ENCODE data around the gene KRT78. TPM values are rescaled to one million over a fixed set of nuclear protein-coding genes. Genes with fewer than 3 reads are reported as not detected.
"Not testable (repeated sequence)": the region's sequence is repeated elsewhere in the genome, so short reads cannot be mapped to it uniquely, and the experiment has no call there.

The KRT78 gene
- total and polyA plus RNA-seq, 3 donors from 2014 or later = 0.93 to 1.1 (median 0.99) TPM

GRCh38 chr12:52857500-52857899 is 8.7 kb upstream of the KRT78 start:
- Histone ChIP-seq H3K27ac (no peak overlapping the region), H3K4me3 (no peak overlapping the region), H3K9me3 (no peaks in the 10 kb centered on the region), H3K27me3 (no peaks in the 10 kb centered on the region), H3K36me3 (ENCODE audit: low read depth, missing control alignments) (no peaks in the 10 kb centered on the region), H3K4me1 (no peaks in the 10 kb centered on the region)
- DNase-seq = no peak
- WGBS, 2 donors = 97% methylated on average over 3 of the region's 3 CpGs
- no peak for TF ChIP-seq POLR2A (IDR thresholded peaks at IDR 0.05)
- TF ChIP-seq, protein P1, sequence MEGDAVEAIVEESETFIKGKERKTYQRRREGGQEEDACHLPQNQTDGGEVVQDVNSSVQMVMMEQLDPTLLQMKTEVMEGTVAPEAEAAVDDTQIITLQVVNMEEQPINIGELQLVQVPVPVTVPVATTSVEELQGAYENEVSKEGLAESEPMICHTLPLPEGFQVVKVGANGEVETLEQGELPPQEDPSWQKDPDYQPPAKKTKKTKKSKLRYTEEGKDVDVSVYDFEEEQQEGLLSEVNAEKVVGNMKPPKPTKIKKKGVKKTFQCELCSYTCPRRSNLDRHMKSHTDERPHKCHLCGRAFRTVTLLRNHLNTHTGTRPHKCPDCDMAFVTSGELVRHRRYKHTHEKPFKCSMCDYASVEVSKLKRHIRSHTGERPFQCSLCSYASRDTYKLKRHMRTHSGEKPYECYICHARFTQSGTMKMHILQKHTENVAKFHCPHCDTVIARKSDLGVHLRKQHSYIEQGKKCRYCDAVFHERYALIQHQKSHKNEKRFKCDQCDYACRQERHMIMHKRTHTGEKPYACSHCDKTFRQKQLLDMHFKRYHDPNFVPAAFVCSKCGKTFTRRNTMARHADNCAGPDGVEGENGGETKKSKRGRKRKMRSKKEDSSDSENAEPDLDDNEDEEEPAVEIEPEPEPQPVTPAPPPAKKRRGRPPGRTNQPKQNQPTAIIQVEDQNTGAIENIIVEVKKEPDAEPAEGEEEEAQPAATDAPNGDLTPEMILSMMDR (IDR thresholded peaks at IDR 0.05) = no peak
- intact Hi-C loops (cut with DNase I; ENCODE audit: low total_unique reads) = no loop called here

DNA sequence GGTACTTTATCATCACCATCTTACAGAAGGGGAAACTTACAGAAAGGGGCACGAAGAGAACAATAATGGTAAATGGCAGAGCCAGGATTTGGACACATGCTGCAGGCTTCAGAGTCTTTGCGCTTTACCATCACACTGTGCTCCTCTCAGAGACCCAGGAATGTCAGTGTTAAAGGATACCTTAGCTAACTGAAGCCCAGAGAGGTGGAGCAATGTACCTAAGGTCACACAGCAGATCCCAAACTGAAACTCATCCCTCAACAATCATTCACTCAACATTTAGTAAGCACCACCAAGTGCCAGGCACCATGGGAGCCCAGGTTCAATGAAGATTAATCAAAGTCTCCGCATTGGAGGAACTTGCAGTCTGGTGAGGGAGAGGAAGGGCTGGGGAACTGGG is 8.0 kb upstream of the KRT78 start:
- Histone ChIP-seq H3K27ac (no peak overlapping the region), H3K9me3 (no peaks in the 10 kb centered on the region), H3K27me3 (no peaks in the 10 kb centered on the region), H3K4me1 (no peaks in the 10 kb centered on the region), H3K4me3 (no peak overlapping the region), H3K36me3 (ENCODE audit: low read depth, missing control alignments) (no peaks in the 10 kb centered on the region)
- WGBS, 2 donors = 92 to 95% methylated on average over 3 of the region's 3 CpGs
- DNase-seq = no peak
- TF ChIP-seq, protein P1 (IDR thresholded peaks at IDR 0.05) = no peak
- no peak for TF ChIP-seq POLR2A (IDR thresholded peaks at IDR 0.05)
- intact Hi-C loops (cut with DNase I; ENCODE audit: low total_unique reads) = no loop called here

DNA sequence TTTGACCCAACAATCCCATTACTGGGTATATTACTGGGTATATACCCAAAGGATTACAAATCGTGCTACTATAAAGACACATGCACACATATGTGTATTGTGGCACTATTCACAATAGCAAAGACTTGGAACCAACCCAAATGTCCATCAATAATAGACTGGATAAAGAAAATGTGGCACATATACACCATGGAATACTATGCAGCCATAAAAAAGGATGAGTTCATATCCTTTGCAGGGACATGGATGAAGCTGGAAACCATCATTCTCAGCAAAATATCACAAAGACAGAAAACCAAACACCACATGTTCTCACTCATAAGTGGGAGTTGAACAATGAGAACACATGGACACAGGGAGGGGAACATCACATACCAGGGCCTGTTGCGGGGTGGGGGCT is 7.3 kb upstream of the KRT78 start:
- DNase-seq; H3K4me3 ChIP-seq; H3K9me3 ChIP-seq; intact Hi-C loops (cut with DNase I; ENCODE audit: low total_unique reads); H3K27me3 ChIP-seq; H3K4me1 ChIP-seq; H3K27ac ChIP-seq; H3K36me3 ChIP-seq (ENCODE audit: low read depth, missing control alignments): not testable (repeated sequence)
- WGBS, 2 donors = 94 to 100% methylated on average over 2 of the region's 2 CpGs

- Histone ChIP-seq H3K9me3 (no peaks in the 10 kb centered on the region), H3K4me1 (no peaks in the 10 kb centered on the region), H3K4me3 (no peak overlapping the region), H3K27ac (no peak overlapping the region), H3K36me3 (ENCODE audit: low read depth, missing control alignments) (no peaks in the 10 kb centered on the region), H3K27me3 (no peaks in the 10 kb centered on the region)
- TF ChIP-seq, protein P1 (IDR thresholded peaks at IDR 0.05) = no peak
- intact Hi-C loops (cut with DNase I; ENCODE audit: low total_unique reads) = no loop called here
- no peak for DNase-seq
Observed at GRCh38 chr12:52851787-52852186, 3.0 kb upstream of the KRT78 start.

DNA sequence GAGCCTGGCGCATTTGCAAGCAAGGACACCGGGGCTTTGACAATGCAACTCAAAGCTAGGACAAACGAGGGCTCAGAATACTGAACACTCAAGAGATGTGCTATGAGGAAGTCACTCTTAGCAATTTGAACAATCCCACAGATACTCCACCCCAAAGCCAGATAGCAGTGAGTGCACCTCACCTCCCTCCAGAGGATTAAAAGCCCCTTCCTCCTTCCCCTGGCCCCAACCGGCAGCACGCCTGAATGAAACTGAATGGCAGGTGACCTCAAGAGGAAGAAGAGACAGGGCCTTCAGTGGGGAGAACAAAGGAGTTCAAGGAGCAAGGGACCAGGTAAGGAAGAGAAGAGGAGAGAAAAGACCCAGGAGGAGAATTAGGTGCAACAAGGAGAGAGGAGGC is 1.9 kb upstream of the KRT78 start:
- no peak for TF ChIP-seq POLR2A (IDR thresholded peaks at IDR 0.05)
- TF ChIP-seq, protein P1 (IDR thresholded peaks at IDR 0.05) = no peak
- 86 to 91% methylated on average over 3 to 5 of the region's 5 CpGs for WGBS, 2 donors
- Histone ChIP-seq H3K27ac (no peak overlapping the region), H3K9me3 (no peaks in the 10 kb centered on the region), H3K36me3 (ENCODE audit: low read depth, missing control alignments) (no peaks in the 10 kb centered on the region), H3K4me1 (no peaks in the 10 kb centered on the region), H3K27me3 (no peaks in the 10 kb centered on the region), H3K4me3 (no peak overlapping the region)
- DNase-seq = no peak
- intact Hi-C loops (cut with DNase I; ENCODE audit: low total_unique reads) = no loop called here

Data from testis (tissue), 3 donors.